OCI-LY1 (cell line): Measurements from ENCODE around the gene SMYD5.
"Not testable (repeated sequence)": the region's sequence is repeated elsewhere in the genome, so short reads cannot be mapped to it uniquely, and the experiment has no call there.

Experiments
- H2AFZ ChIP-seq: fragments of 200-600 bp; sonication (generic), shearing (Covaris generic); 2 replicates; pipeline ENCODE4 v1.6.0; 2014; ENCODE audit warnings: antibody characterized with exemption, mild to moderate bottlenecking, low read length
- H3F3A ChIP-seq: fragments of 200-600 bp; sonication (generic), shearing (Covaris generic); 2 replicates; pipeline ENCODE4 v1.6.0; 2014; ENCODE audit warnings: mild to moderate bottlenecking, antibody characterized with exemption, low read length, moderate library complexity; ENCODE audit not compliant: insufficient read depth
- H3K27ac ChIP-seq: fragments of 200-600 bp; sonication (generic); 2 replicates; pipeline ENCODE4 v1.5.1; 2014; ENCODE audit warnings: low read length, mixed run types, mild to moderate bottlenecking, low read depth; ENCODE audit not compliant: poor library complexity, severe bottlenecking
- H3K27me3 ChIP-seq: fragments of 200-600 bp; sonication (generic); 2 replicates; pipeline ENCODE4 v1.6.0; 2014; ENCODE audit warnings: antibody characterized with exemption, mild to moderate bottlenecking, low read length, moderate library complexity; ENCODE audit not compliant: insufficient read depth
- H3K36me3 ChIP-seq: fragments of 200-600 bp; sonication (generic); 2 replicates; pipeline ENCODE4 v1.6.1; 2014; ENCODE audit warnings: mild to moderate bottlenecking, antibody characterized with exemption, low read length, moderate library complexity, mixed read lengths; ENCODE audit not compliant: insufficient read depth
- H3K4me1 ChIP-seq: fragments of 200-600 bp; sonication (generic); 2 replicates; pipeline ENCODE4 v1.5.1; 2014; ENCODE audit warnings: mild to moderate bottlenecking, low read length, moderate library complexity; ENCODE audit not compliant: insufficient read depth, severe bottlenecking
- H3K4me2 ChIP-seq: fragments of 200-600 bp; sonication (generic), shearing (Covaris generic); 2 replicates; pipeline ENCODE4 v1.6.1; 2014; ENCODE audit warnings: low read length
- H3K4me3 ChIP-seq: fragments of 200-600 bp; sonication (generic); 2 replicates; pipeline ENCODE4 v1.5.1; 2014; ENCODE audit warnings: low read length, low read depth, mild to moderate bottlenecking, mixed read lengths; ENCODE audit not compliant: poor library complexity, severe bottlenecking
- H3K79me2 ChIP-seq: fragments of 200-600 bp; shearing (Covaris generic); 2 replicates; pipeline ENCODE4 v1.6.1; 2016; ENCODE audit warnings: mixed run types, low read length, mixed read lengths; ENCODE audit not compliant: insufficient read depth
- H3K9ac ChIP-seq: fragments of 200-600 bp; sonication (generic), shearing (Covaris generic); 2 replicates; pipeline ENCODE4 v1.6.1; 2014; ENCODE audit warnings: mild to moderate bottlenecking, low read length, mixed read lengths
- H3K9me2 ChIP-seq: fragments of 200-600 bp; sonication (generic), shearing (Covaris generic); 2 replicates; pipeline ENCODE4 v1.6.1; 2014; ENCODE audit warnings: low read depth, mild to moderate bottlenecking, low read length, mixed read lengths
- H3K9me3 ChIP-seq: fragments of 200-600 bp; shearing (Covaris generic); 2 replicates; pipeline ENCODE4 v1.6.1; 2014; ENCODE audit warnings: low read length, mixed read lengths
- H4K20me1 ChIP-seq: fragments of 200-600 bp; sonication (generic), shearing (Covaris generic); 2 replicates; pipeline ENCODE4 v1.6.0; 2016; ENCODE audit warnings: mild to moderate bottlenecking, low read length; ENCODE audit not compliant: insufficient read depth
- CTCF ChIP-seq: fragments of 200-600 bp; sonication (generic), shearing (Covaris generic); IDR thresholded peaks from 2 replicates; pipeline ENCODE4 v1.5.1; 2017; ENCODE audit warnings: mild to moderate bottlenecking, antibody characterized with exemption, low read length, moderate library complexity, mixed read lengths
- EZH2 ChIP-seq: fragments of 200-600 bp; sonication (generic), shearing (Covaris generic); IDR thresholded peaks from 2 replicates; pipeline ENCODE4 v1.8.0; 2017; ENCODE audit warnings: borderline replicate concordance, mixed run types, mild to moderate bottlenecking, antibody characterized with exemption, low read length, moderate library complexity, mixed read lengths

Gene SMYD5

GRCh38 chr2:73262108-73262651, 48.1 kb downstream of the SMYD5 start:
- no peaks in the 10 kb centered on the region for H3K4me1 ChIP-seq
- no peaks in the 10 kb centered on the region for H3F3A ChIP-seq
- H4K20me1 ChIP-seq: no peaks in the 10 kb centered on the region
- no peak overlapping the region for H2AFZ ChIP-seq
- no peaks in the 10 kb centered on the region for H3K79me2 ChIP-seq
- no peaks in the 10 kb centered on the region for H3K9me3 ChIP-seq
- no peak overlapping the region for H3K27ac ChIP-seq
- TF ChIP-seq EZH2: no peak
- no peak for TF ChIP-seq CTCF
- no peak overlapping the region for H3K4me3 ChIP-seq
- H3K36me3 ChIP-seq: peaks cover 75% of the 10 kb centered on the region
- H3K9ac ChIP-seq: no peak overlapping the region
- H3K4me2 ChIP-seq: no peak overlapping the region
- no peaks in the 10 kb centered on the region for H3K9me2 ChIP-seq
- no peaks in the 10 kb centered on the region for H3K27me3 ChIP-seq

DNA sequence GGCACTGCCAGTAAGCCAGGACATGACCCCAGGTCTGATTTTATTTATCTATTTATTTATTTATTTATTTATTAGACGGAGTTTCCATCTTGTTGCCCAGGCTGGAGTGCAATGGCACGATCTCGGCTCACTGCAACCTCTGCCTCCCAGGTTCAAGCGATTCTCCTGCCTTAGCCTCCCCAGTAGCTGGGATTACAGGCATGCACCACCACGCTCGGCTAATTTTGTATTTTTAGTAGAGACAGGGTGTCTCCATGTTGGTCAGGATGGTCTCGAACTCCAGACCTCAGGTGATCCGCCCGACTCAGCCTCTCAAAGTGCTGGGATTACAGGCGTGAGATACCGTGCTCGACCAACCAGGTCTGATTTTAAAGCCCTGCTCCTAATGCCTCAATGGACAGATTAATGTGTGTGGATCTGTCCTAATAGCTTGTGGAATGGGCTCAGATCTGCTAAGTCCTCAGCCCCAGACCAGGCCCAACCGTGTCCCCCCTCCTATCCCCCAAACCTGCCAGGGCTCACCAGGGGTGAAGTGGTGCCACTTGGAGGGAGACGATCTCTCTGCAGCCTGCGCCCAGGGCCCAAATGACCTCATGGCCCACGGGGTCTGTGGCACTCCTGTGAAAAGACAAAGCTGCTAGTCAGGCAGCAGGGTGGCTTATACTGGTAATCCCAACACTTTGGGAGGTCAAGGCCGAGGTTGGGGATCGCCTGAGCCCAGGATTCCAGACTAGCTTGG, 48.8 kb downstream of the SMYD5 start:
- not testable (repeated sequence) for H3K9me2 ChIP-seq, H3K4me2 ChIP-seq, H3K9me3 ChIP-seq, H3K9ac ChIP-seq, H3K79me2 ChIP-seq, H3K27me3 ChIP-seq, H4K20me1 ChIP-seq, H3K4me3 ChIP-seq, H3K27ac ChIP-seq, H2AFZ ChIP-seq, H3K4me1 ChIP-seq, H3F3A ChIP-seq
- H3K36me3 ChIP-seq: peaks cover 80% of the 10 kb centered on the region

GRCh38 chr2:73263540-73264331, 49.7 kb downstream of the SMYD5 start:
- Histone ChIP-seq H3K4me2 (no peak overlapping the region), H3K36me3 (peaks cover 79% of the 10 kb centered on the region), H3K9ac (no peak overlapping the region), H3F3A (no peaks in the 10 kb centered on the region), H3K27ac (no peak overlapping the region), H3K9me2 (no peaks in the 10 kb centered on the region), H3K4me1 (no peaks in the 10 kb centered on the region), H4K20me1 (no peaks in the 10 kb centered on the region), H2AFZ (no peak overlapping the region), H3K79me2 (no peaks in the 10 kb centered on the region), H3K9me3 (no peaks in the 10 kb centered on the region), H3K27me3 (no peaks in the 10 kb centered on the region), H3K4me3 (no peak overlapping the region)
- TF ChIP-seq CTCF (no peak), EZH2 (no peak)
